H1 (cell line): ENCODE data around the gene CDH26. TPM values are rescaled to one million over a fixed set of nuclear protein-coding genes. Genes with fewer than 3 reads are reported as not detected.

Experiments used
- CTCF ChIA-PET: fragments of 300-600 bp; sonication (Branson Sonifier 250); formaldehyde crosslinking; loops from one replicate; lab custom pipeline; 2021; ENCODE audit not compliant: partially characterized antibody; lab: Charles Lee
- POLR2A ChIA-PET: fragments of 300-600 bp; sonication (Branson Sonifier 250); formaldehyde crosslinking; loops from one replicate; lab custom pipeline; 2021; ENCODE audit warnings: inconsistent platforms; ENCODE audit not compliant: partially characterized antibody; lab: Charles Lee
- DNase-seq, 2 experiments: peaks; one replicate each; pipeline versions ENCODE4 v3.0.0 to v3.0.0-alpha.2; 2010 to 2022; ENCODE audit warnings: low spot score in 2 of 2, low read depth in 1 of 2, mixed read lengths in 1 of 2
- FAIRE-seq: peaks from 2 replicates; lab custom pipeline; 2011; peaks lifted over from hg19 to GRCh38; lab: Jason Lieb, UNC
- H2AFZ ChIP-seq: 2 replicates; pipeline ENCODE4 v1.8.1; 2012; ENCODE audit warnings: low read length, inconsistent platforms
- H2AK5ac ChIP-seq: 2 replicates; pipeline ENCODE4 v1.6.1; 2013; ENCODE audit warnings: low read depth, low read length
- H2BK120ac ChIP-seq: replicated peaks from 2 replicates; pipeline ENCODE3; 2013; ENCODE audit warnings: low read depth, low read length, inconsistent platforms
- H2BK12ac ChIP-seq: 2 replicates; pipeline ENCODE4 v1.6.1; 2013; ENCODE audit warnings: low read depth, low read length
- H2BK15ac ChIP-seq: 2 replicates; pipeline ENCODE4 v1.6.1; 2013; ENCODE audit warnings: low read length
- H2BK20ac ChIP-seq: 2 replicates; pipeline ENCODE4 v1.6.1; 2013; ENCODE audit warnings: low read length
- H2BK5ac ChIP-seq: 2 replicates; pipeline ENCODE4 v1.6.1; 2013; ENCODE audit warnings: low read depth, low read length
- H3K14ac ChIP-seq: 2 replicates; pipeline ENCODE4 v1.6.1; 2013; ENCODE audit warnings: inconsistent platforms; ENCODE audit not compliant: insufficient read length
- H3K18ac ChIP-seq: 2 replicates; pipeline ENCODE4 v1.6.1; 2013; ENCODE audit warnings: low read length; ENCODE audit errors: extremely low read depth
- H3K23ac ChIP-seq: 2 replicates; pipeline ENCODE4 v1.6.1; 2013; ENCODE audit warnings: inconsistent platforms; ENCODE audit not compliant: insufficient read length
- H3K23me2 ChIP-seq: 2 replicates; pipeline ENCODE4 v1.6.1; 2013; ENCODE audit warnings: low read depth, low read length
- H3K27ac ChIP-seq: 2 replicates; pipeline ENCODE4 v1.6.1; 2011; ENCODE audit warnings: low read depth, low read length, inconsistent platforms
- H3K27me3 ChIP-seq, 4 experiments: replicated peaks in 1 of 4; 1 replicate in 1 of 4; 2 replicates in 3 of 4; pipeline versions ENCODE4 v1.6.1 to v1.8.1; 2011 to 2013; ENCODE audit warnings: low read length in 3 of 4, mild to moderate bottlenecking in 3 of 4, inconsistent platforms in 2 of 4, mixed read lengths in 2 of 4, moderate library complexity in 1 of 4; ENCODE audit not compliant: control insufficient read depth in 3 of 4, insufficient read depth in 3 of 4; ENCODE audit errors: extremely low read depth in 1 of 4
- H3K36me3 ChIP-seq, 4 experiments: 2 replicates each; pipeline versions ENCODE4 v1.6.1 to v1.8.1; 2011 to 2013; ENCODE audit warnings: mild to moderate bottlenecking in 4 of 4, low read length in 3 of 4, moderate library complexity in 2 of 4, control low read depth in 1 of 4, inconsistent platforms in 1 of 4; ENCODE audit not compliant: insufficient read depth in 4 of 4, control insufficient read depth in 2 of 4
- H3K4ac ChIP-seq: replicated peaks from 2 replicates; pipeline ENCODE3; 2013; ENCODE audit warnings: low read length, low read depth, mixed read lengths, inconsistent platforms; ENCODE audit not compliant: insufficient read length
- H3K4me1 ChIP-seq, 4 experiments: replicated peaks in 1 of 4; 1 replicate in 1 of 4; 2 replicates in 3 of 4; pipeline versions ENCODE4 v1.6.1 to v1.8.1; 2011 to 2013; ENCODE audit warnings: low read length in 3 of 4, inconsistent platforms in 2 of 4, mixed read lengths in 1 of 4; ENCODE audit not compliant: insufficient read depth in 4 of 4, control insufficient read depth in 3 of 4
- H3K4me2 ChIP-seq, 2 experiments: 2 replicates each; pipeline versions ENCODE4 v1.6.1 to v1.8.1; 2011 to 2013; ENCODE audit warnings: low read depth in 2 of 2, low read length in 2 of 2, control low read depth in 1 of 2, inconsistent platforms in 1 of 2, mild to moderate bottlenecking in 1 of 2; ENCODE audit not compliant: insufficient read depth in 1 of 2
- H3K4me3 ChIP-seq, 4 experiments: fragments of 200-600, 300-600 bp in 1 of 4; sonication (generic), shearing (Covaris generic), sonication (Bioruptor Twin) in 1 of 4; 2 replicates each; pipeline versions ENCODE4 v1.5.1 to v1.8.1; 2011 to 2016; ENCODE audit warnings: low read length in 4 of 4, low read depth in 3 of 4, control low read depth in 2 of 4, inconsistent platforms in 2 of 4, mild to moderate bottlenecking in 2 of 4, mixed read lengths in 1 of 4, moderate library complexity in 1 of 4; ENCODE audit not compliant: insufficient read depth in 2 of 4; ENCODE audit errors: extremely low read depth in 1 of 4
- H3K56ac ChIP-seq: replicated peaks from 2 replicates; pipeline ENCODE3; 2013; ENCODE audit warnings: low read depth, mild to moderate bottlenecking, mixed read lengths, low read length, inconsistent platforms; ENCODE audit not compliant: insufficient read length
- H3K79me1 ChIP-seq: 2 replicates; pipeline ENCODE4 v1.6.1; 2013; ENCODE audit warnings: low read depth, low read length, control low read depth
- H3K79me2 ChIP-seq, 2 experiments: 2 replicates each; pipeline versions ENCODE4 v1.6.1 to v1.8.1; 2012 to 2013; ENCODE audit warnings: low read length in 2 of 2, mild to moderate bottlenecking in 2 of 2, inconsistent platforms in 1 of 2; ENCODE audit not compliant: insufficient read depth in 2 of 2, control insufficient read depth in 1 of 2
- H3K9ac ChIP-seq, 4 experiments: replicated peaks in 1 of 4; 1 replicate in 1 of 4; 2 replicates in 3 of 4; pipeline versions ENCODE4 v1.6.1 to v1.8.1; 2011 to 2013; ENCODE audit warnings: low read depth in 3 of 4, low read length in 3 of 4, control low read depth in 2 of 4, mild to moderate bottlenecking in 2 of 4, moderate library complexity in 2 of 4, inconsistent platforms in 1 of 4; ENCODE audit errors: extremely low read depth in 1 of 4
- H3K9me3 ChIP-seq, 2 experiments: 2 replicates each; pipeline versions ENCODE4 v1.6.1 to v1.8.1; 2012 to 2013; ENCODE audit warnings: mild to moderate bottlenecking in 2 of 2, moderate library complexity in 2 of 2, control low read depth in 1 of 2, inconsistent platforms in 1 of 2, low read depth in 1 of 2, low read length in 1 of 2, mixed read lengths in 1 of 2; ENCODE audit not compliant: insufficient read depth in 2 of 2
- H4K20me1 ChIP-seq, 2 experiments: replicated peaks in 1 of 2; 2 replicates each; pipeline versions ENCODE3 to v1.8.1; 2011 to 2013; ENCODE audit warnings: inconsistent platforms in 2 of 2, low read length in 2 of 2, mild to moderate bottlenecking in 1 of 2; ENCODE audit not compliant: insufficient read depth in 2 of 2, control insufficient read depth in 1 of 2
- H4K5ac ChIP-seq: 2 replicates; pipeline ENCODE4 v1.6.1; 2013; ENCODE audit warnings: low read length, low read depth, mixed read lengths, inconsistent platforms; ENCODE audit not compliant: insufficient read length
- H4K8ac ChIP-seq: 2 replicates; pipeline ENCODE4 v1.8.0; 2013; ENCODE audit warnings: mild to moderate bottlenecking, moderate library complexity, low read length, inconsistent platforms; ENCODE audit not compliant: insufficient read depth; ENCODE audit errors: extremely low read depth
- H4K91ac ChIP-seq: replicated peaks from 2 replicates; pipeline ENCODE3; 2013; ENCODE audit warnings: low read length, mixed read lengths, inconsistent platforms; ENCODE audit not compliant: insufficient read length
- ASH2L ChIP-seq: fragments of 200-600, 300-600 bp; sonication (generic); IDR thresholded peaks from one replicate; pipeline ENCODE4 v1.7.1; 2017; ENCODE audit warnings: low read length
- BRCA1 ChIP-seq: IDR thresholded peaks from 2 replicates; pipeline ENCODE4 v1.6.1; 2012; ENCODE audit warnings: low read depth, low read length, improper control_type of control experiment
- CREB1 ChIP-seq: IDR thresholded peaks from 2 replicates; pipeline ENCODE4 v1.6.1; 2012; ENCODE audit warnings: inconsistent platforms
- FOSL1 ChIP-seq: IDR thresholded peaks from 2 replicates; pipeline ENCODE4 v1.6.1; 2011; ENCODE audit warnings: mild to moderate bottlenecking, low read depth, low read length, moderate library complexity; ENCODE audit not compliant: insufficient read depth
- GABPA ChIP-seq: IDR thresholded peaks from 2 replicates; pipeline ENCODE4 v1.6.1; 2011; ENCODE audit warnings: mild to moderate bottlenecking, low read length, moderate library complexity, borderline replicate concordance; ENCODE audit not compliant: insufficient read depth
- KDM1A ChIP-seq: fragments of 200-600, 300-600 bp; sonication (generic); IDR thresholded peaks from 2 replicates; pipeline ENCODE4 v1.7.1; 2016; ENCODE audit warnings: mild to moderate bottlenecking, low read length, borderline replicate concordance
- KDM5A ChIP-seq: fragments of 200-600 bp; IDR thresholded peaks from 2 replicates; pipeline ENCODE4 v1.7.1; 2012; ENCODE audit warnings: mild to moderate bottlenecking, low read length, inconsistent platforms, mixed read lengths
- NANOG ChIP-seq: IDR thresholded peaks from 2 replicates; pipeline ENCODE4 v1.6.1; 2011; ENCODE audit warnings: low read length, low read depth, mild to moderate bottlenecking, inconsistent platforms; ENCODE audit not compliant: insufficient read depth, poor library complexity, severe bottlenecking
- POLR2A ChIP-seq, 2 experiments: IDR thresholded peaks; 1 replicate in 1 of 2; 2 replicates in 1 of 2; pipeline ENCODE4 v1.6.1; 2011; ENCODE audit warnings: low read depth in 2 of 2, low read length in 2 of 2, mild to moderate bottlenecking in 2 of 2; ENCODE audit errors: control extremely low read depth in 1 of 2
- POLR2AphosphoS5 ChIP-seq: IDR thresholded peaks from 2 replicates; pipeline ENCODE4 v1.6.1; 2011; ENCODE audit warnings: low read depth, low read length
- RFX5 ChIP-seq: IDR thresholded peaks from 2 replicates; pipeline ENCODE4 v1.6.1; 2011; ENCODE audit warnings: low read depth, low read length, improper control_type of control experiment, borderline replicate concordance
- RNF2 ChIP-seq: fragments of 200-900, 300-1000 bp; sonication (generic); IDR thresholded peaks from 2 replicates; pipeline ENCODE4 v1.7.1; 2016; ENCODE audit warnings: borderline replicate concordance, low read depth, mild to moderate bottlenecking, antibody characterized with exemption, low read length; ENCODE audit not compliant: poor library complexity, severe bottlenecking; ENCODE audit errors: missing control alignments
- TAF7 ChIP-seq: optimal IDR thresholded peaks from 2 replicates; pipeline ENCODE3; 2011; ENCODE audit warnings: low read depth, mild to moderate bottlenecking, inconsistent platforms, low read length, moderate library complexity, borderline replicate concordance
- TBP ChIP-seq: IDR thresholded peaks from 2 replicates; pipeline ENCODE4 v1.6.1; 2011; ENCODE audit warnings: low read depth, low read length, improper control_type of control experiment
- TCF12 ChIP-seq: IDR thresholded peaks from 2 replicates; pipeline ENCODE4 v1.6.1; 2011; ENCODE audit warnings: low read depth, mild to moderate bottlenecking, low read length
- WGBS, 2 experiments: shearing (Covaris generic) in 1 of 2; methylation state at CpG; one replicate each; pipeline versions ENCODE4 v1.1.6 to v1.1.7; 2013 to 2015; ENCODE audit warnings: low lambda C conversion rate in 2 of 2, mixed read lengths in 2 of 2, inconsistent platforms in 1 of 2, low coverage in 1 of 2, missing lambda C conversion rate in 1 of 2; ENCODE audit not compliant: insufficient replicate concordance in 2 of 2, insufficient coverage in 1 of 2, insufficient read length in 1 of 2; ENCODE audit errors: extremely low coverage in 1 of 2, missing lambda C conversion rate in 1 of 2; 5-methylcytosine and 5-hydroxymethylcytosine counted together
- polyA plus RNA-seq, 7 experiments: library from polyadenylated mRNA; depleted of rRNA in 3 of 7; stranded (reverse) in 5 of 7; unstranded in 2 of 7; fragments of >200 nt in 5 of 7; fragments of 200-250 nt in 2 of 7; gene quantifications; 1 replicate in 5 of 7; 2 replicates in 1 of 7; 4 replicates in 1 of 7; pipeline versions ENCODE4 v1.2.1 to v1.2.3, GENCODE V29; 2011 to 2013; ENCODE audit warnings: missing spikeins in 2 of 7, mixed read lengths in 2 of 7
- total RNA-seq: library from RNA; stranded (reverse); fragmentation: NEBNext Ultra II Directional; extraction: Animal tissue kit (Norgen Biotek cat#: 25700); gene quantifications from 2 replicates; pipeline ENCODE4 v1.2.1, GENCODE V29; 2021

The CDH26 gene
- total and polyA plus RNA-seq, 2 of the 8 experiments (the other 6 are each of a cell fraction or from before 2014, with no cell fraction given), result 1.5 to 1.7 TPM

GRCh38 chr20:59944726-59945125, 13.5 kb upstream of the CDH26 start:
- no peak for FAIRE-seq
- no peak for TF ChIP-seq ASH2L
- TF ChIP-seq NANOG, result no peak
- TF ChIP-seq KDM1A, result no peak
- no peak for TF ChIP-seq BRCA1
- TF ChIP-seq GABPA, result no peak
- no peak for TF ChIP-seq POLR2AphosphoS5
- no peak for TF ChIP-seq KDM5A
- no peak for TF ChIP-seq CREB1
- no peak for TF ChIP-seq TBP
- no peak for TF ChIP-seq TAF7
- no peak for TF ChIP-seq FOSL1
- no peak for TF ChIP-seq TCF12
- no peak for TF ChIP-seq POLR2A (IDR thresholded peaks at IDR 0.05; ENCODE audit: control extremely low read depth in 1 of 2, low read depth in 2 of 2, low read length in 2 of 2)
- TF ChIP-seq RFX5, result no peak
- no peak for TF ChIP-seq RNF2

More at GRCh38 chr20:59944726-59945125, 13.5 kb upstream of the CDH26 start:
- H2AK5ac ChIP-seq, result no peak overlapping the region
- H3K79me2 ChIP-seq, result peaks cover 0 to 9% of the 10 kb centered on the region in 2 experiments; a peak in 1 of 4 replicates
- H2BK120ac ChIP-seq, result no peak overlapping the region
- 88% methylated on average over 6 of the region's 7 CpGs; no CpG with 5 or more reads in 1 of the 2 experiments for WGBS, 2 experiments
- peaks cover 0 to under 1% of the 10 kb centered on the region in 2 experiments for H4K20me1 ChIP-seq
- no peak overlapping the region for H3K27ac ChIP-seq
- peaks cover 0 to 6% (median under 1%) of the 10 kb centered on the region in 4 experiments; a peak in 3 of 7 replicates for H3K4me1 ChIP-seq
- H3K4me3 ChIP-seq, result no peak overlapping the region
- H2BK12ac ChIP-seq, result no peak overlapping the region
- H2BK5ac ChIP-seq, result no peak overlapping the region
- ChIA-PET CTCF (interaction anchor here (0.7 to 4.0 kb wide), 6 partner anchors 10 to 161 kb away, joined by 3 to 23 read pairs (median 5); partner anchors contain the start of gene SYCP2), POLR2A (interaction anchor here (1.5 kb wide), 1 partner anchor 11 kb away, joined by 5 read pairs; no protein-coding TSS in a partner anchor)
- no peak overlapping the region for H4K8ac ChIP-seq
- no peak overlapping the region for H3K4ac ChIP-seq
- no peak overlapping the region for H4K91ac ChIP-seq
- H2BK20ac ChIP-seq, result no peak overlapping the region
- no peak overlapping the region for H3K23ac ChIP-seq
- H3K79me1 ChIP-seq, result no peaks in the 10 kb centered on the region
- no peaks in the 10 kb centered on the region for H3K9me3 ChIP-seq
- peaks cover 0 to 17% (median 4%) of the 10 kb centered on the region in 4 experiments; a peak in 3 of 8 replicates for H3K36me3 ChIP-seq
- H3K9ac ChIP-seq, result no peak overlapping the region
- peaks cover 9% of the 10 kb centered on the region for H3K23me2 ChIP-seq
- DNase-seq, result no peak
- 0 out of 7 replicates have a peak, but pooled peaks cover 0 to 2% (median 0%) of the 10 kb centered on the region in 4 experiments for H3K27me3 ChIP-seq
- H3K56ac ChIP-seq, result no peak overlapping the region
- no peak overlapping the region for H2BK15ac ChIP-seq
- H3K4me2 ChIP-seq, result no peak overlapping the region
- no peak overlapping the region for H2AFZ ChIP-seq
- H3K18ac ChIP-seq, result no peak overlapping the region
- H3K14ac ChIP-seq, result no peak overlapping the region
- H4K5ac ChIP-seq, result no peak overlapping the region
